ENCODE measurements around the gene COX6A1.
"Not testable (repeated sequence)": the region's sequence is repeated elsewhere in the genome, so short reads cannot be mapped to it uniquely, and the experiment has no call there.

The COX6A1 gene

DNA sequence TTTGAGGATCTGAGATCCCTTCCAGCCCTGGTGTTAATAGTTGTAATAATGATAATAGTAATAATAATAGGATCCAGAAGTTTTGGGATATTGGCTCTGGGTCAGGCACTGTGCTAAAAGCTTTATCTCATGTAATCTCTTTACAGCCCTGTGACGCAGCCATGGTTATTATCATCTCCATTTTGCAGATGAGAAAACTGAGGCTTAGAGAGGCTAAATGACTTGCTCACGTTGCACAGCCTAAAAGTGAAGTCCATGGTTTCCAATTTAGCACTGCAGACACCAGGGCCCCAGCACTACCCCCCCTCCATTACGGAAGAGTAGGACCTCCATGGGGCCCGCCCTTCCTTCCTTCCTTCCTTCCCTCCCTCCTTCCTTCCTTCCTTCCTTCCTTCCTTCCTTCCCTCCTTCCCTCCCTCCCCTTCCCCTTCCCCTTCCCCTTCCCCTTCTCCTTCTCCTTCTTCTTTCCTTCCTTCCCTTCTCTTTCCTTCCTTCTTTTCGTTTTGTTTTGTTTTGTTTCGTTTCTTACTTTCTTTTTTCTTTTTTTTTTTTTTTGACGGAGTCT lies 14.9 kb upstream of the COX6A1 start:
- H3K4me3 ChIP-seq (ENCODE audit: low read length) = no peak overlapping the region
- DNase-seq (ENCODE audit: low read depth, low spot score) = no peak

GRCh38 chr12:120425797-120426196 lies 12.1 kb upstream of the COX6A1 start:
- DNase-seq (ENCODE audit: low read depth, low spot score) = no peak
- no peak overlapping the region for H3K4me3 ChIP-seq (ENCODE audit: low read length)

DNA sequence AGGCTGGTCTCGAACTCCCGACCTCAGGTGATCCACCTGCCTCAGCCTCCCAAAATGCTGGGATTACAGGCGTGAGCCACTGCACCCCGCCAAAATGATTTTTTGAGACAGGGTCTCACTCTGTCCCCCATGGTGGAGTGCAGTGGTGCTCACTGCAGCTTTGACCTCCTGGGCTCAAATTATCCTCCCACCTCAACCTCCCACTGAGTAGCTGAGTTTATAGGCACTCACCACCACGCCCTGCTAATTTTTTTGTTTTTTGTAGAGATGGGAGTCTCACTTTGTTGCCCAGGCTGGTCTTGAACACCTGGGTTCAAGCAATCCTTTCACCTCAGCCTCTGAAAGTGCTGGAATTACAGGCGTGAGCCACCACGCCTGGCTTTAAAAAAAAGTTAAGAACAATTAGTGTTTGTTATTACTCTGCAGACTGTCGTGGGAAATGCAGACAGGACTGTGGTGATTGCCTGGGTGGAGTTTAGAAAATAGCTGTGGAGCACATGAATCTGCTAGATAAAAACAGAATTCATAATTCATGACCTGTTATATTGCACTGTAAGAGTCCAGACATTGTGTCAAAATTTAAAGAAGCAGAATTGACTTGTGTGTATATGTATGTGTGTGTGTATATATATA lies 9.2 kb upstream of the COX6A1 start:
- no peak overlapping the region for H3K4me3 ChIP-seq (ENCODE audit: low read length)
- no peak for DNase-seq (ENCODE audit: low read depth, low spot score)

DNA sequence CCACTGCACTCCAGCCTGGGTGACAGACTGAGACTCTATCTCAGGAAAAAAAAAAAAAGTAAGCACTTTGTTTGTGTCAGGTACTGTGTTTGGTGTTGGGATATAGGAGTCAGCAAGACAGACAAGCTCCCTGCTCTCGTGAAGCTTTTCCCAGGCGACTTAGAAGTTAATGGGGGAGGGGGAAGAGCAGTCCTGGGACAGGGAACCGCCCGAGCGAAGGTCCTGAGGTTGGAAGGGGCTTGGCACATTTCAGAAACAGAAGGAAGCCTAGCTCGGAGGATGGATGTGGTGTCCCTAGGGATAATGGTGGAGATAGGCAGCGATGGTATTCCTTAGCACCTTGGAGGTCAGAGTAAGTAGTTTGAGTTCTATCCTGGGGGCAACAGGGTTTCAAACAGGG lies 8.5 kb upstream of the COX6A1 start:
- DNase-seq (ENCODE audit: low read depth, low spot score) = no peak
- no peak overlapping the region for H3K4me3 ChIP-seq (ENCODE audit: low read length)

DNA sequence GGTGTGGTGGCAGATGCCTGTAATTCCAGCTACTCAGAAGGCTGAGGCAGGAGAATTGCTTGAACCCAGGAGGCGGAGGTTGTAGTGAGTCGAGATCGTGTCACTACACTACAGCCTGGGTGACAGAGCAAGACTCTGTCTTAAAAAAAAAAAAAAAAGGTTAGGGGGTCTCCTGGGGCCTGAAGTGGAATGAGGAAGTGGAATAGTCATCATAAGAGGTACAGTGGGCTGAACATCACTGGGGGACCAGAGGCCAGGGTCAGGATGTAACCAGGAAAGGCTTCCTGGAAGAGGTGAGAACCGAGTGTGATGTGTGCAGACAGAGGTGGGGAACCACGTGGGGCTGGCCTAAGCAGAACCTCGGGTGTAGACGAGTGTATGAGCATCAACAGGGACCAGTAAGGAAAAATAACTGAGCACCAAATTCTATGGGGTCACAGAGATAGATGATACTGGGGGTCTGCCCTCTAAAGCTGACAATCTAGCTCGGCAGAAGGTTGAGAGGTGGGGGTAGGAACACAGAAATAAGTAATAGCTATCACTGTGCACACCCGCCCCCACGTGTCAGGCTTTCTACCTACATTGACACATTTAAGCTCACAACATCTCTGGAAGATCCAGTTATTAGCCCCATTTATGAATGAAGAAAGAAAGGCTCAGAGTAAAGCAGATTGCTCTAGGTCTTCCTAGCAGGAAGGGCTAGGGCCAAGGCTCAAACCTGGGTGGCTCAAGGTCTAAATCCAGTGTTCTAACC lies 5.0 kb upstream of the COX6A1 start:
- H3K4me3 ChIP-seq (ENCODE audit: low read length) = no peak overlapping the region
- DNase-seq (ENCODE audit: low read depth, low spot score) = no peak

DNA sequence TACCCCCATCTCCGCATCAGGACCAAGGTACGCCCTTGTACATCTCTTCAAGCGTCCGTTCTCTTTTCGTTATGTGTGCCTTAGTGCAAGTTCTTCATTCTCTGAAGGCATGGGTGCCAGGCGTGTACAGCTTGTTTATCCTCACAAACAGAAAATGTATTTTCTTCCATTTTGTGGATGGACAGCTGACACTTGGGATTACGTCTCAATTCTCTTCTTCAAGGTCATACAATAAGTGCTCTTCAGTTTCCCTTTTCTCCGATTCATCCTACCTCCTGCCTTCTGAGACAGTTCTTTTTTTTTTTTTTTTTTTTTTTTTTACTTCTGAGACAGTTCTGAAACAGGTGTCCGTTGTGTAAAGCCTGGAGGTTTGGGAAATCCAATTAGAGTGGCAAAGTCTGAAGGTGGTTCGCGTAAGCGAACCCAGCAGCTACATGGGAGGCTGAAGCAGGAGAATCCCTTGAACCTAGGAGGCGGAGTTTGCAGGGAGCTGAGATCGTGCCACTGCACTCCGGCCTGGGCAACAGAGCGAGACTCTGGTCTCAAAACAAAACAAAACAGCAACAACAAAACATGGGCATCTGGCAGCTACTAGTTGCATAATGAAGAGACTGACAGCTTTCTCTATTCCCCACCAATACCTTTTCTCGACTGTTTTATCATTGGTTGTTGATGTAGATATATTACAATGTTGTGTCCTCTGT lies 734 bp downstream of the COX6A1 start:
- DNase-seq (ENCODE audit: low read depth, low spot score) = no peak
- H3K4me3 ChIP-seq (ENCODE audit: low read length) = peak overlapping the region; percentile 86

GRCh38 chr12:120439646-120440247 lies 1.8 kb downstream of the COX6A1 start:
- DNase-seq (ENCODE audit: low read depth, low spot score) = peak; percentile 77
- peak overlapping the region; percentile 12; the same call in 1 of the 2 replicates for H3K4me3 ChIP-seq (ENCODE audit: low read length)

DNA sequence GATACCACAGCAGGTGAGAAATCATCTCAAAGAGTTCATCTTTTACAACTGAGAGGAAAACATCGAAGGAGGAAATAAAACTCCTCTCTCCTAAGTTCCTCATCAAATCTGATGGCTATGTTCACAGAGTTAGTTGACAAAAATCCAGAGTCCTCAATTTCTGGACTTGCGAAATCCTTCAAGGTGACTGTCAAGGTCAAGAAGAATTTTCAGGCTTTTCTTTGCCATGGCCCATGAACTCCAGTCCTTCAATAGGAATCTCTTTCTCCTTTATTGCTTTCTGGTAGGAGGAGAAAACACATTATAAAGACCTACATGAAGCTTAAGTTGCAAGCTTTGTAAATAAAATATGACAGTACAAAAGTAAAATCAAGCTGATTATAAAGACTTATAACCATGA lies 6.8 kb downstream of the COX6A1 start:
- peak overlapping the region; percentile 98; the same call in 1 of the 2 replicates for H3K4me3 ChIP-seq (ENCODE audit: low read length)
- no peak for DNase-seq (ENCODE audit: low read depth, low spot score)

GRCh38 chr12:120445911-120446843 lies 8.3 kb downstream of the COX6A1 start, which contains the start of the genes GATC and TRIAP1:
Gene GATC, plus strand, starts transcription at chr12:120446444. Its CDS starts 37 bp downstream, at chr12:120446481.
Gene TRIAP1, minus strand, starts transcription at chr12:120446384. Its CDS starts 12 bp downstream, at chr12:120446372.
- H3K4me3 ChIP-seq (ENCODE audit: low read length) = peak within 1 kb of the TSS; percentile 98
- DNase-seq (ENCODE audit: low read depth, low spot score) = peak; percentile 73

DNA sequence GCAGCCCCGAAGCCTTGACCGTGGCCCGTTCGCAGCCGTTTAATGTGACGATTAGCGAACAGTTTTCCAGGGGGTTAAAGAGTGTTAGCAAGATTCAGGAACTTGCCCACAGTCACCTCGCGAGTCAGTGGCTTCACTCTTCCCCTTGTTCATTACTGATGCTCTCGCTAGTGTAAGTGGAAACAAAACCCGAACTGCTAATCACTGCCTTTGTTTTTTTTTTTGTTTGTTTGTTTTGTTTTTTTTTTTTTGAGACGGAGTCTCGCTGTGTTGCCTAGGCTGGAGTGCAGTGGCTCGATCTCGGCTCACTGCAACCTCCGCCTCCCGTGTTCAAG lies 8.9 kb downstream of the COX6A1 start:
- peak overlapping the region; percentile 98 for H3K4me3 ChIP-seq (ENCODE audit: low read length)
- DNase-seq (ENCODE audit: low read depth, low spot score) = not testable (repeated sequence)

DNA sequence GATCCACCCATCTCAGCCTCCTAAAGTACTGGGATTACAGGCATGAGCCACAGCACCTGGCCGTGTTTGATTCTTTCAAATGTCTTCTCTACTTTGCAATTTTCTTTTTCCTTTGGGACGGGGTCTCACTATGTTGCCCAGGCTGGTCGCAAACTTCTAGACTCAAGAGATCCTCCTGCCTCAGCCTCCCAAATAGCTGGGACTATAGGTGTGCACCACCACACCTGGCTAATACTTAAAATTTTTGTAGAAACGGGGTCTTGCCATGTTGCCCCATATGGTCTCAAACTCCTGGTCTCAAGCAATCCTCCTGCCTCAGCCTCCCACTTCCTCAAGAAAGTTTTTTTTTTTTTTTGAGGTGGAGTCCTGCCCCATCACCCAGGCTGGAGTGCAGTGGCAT lies 10.1 kb downstream of the COX6A1 start:
- DNase-seq (ENCODE audit: low read depth, low spot score) = no peak
- no peak overlapping the region for H3K4me3 ChIP-seq (ENCODE audit: low read length)

DNA sequence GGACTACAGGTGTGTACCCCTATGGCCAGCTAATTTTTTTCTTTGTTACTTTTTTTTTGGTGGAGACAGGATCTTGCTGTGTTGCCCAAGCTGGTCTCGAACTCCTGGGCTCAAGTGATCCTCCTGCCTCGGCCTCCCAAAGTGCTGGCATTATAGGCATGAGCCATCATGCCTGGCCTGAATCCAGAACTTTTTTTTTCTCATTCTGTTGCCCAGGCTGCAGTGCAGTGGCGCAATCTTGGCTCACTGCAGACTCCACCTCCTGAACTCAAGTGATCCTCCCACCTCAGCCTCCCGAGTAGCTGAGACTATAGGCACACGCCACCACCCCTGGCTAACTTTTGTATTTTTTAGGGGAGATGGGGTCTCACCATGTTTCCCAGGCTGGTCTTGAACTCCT lies 14.6 kb downstream of the COX6A1 start:
- DNase-seq (ENCODE audit: low read depth, low spot score); H3K4me3 ChIP-seq (ENCODE audit: low read length): not testable (repeated sequence)

- DNase-seq (ENCODE audit: low read depth, low spot score) = no peak
- no peak overlapping the region for H3K4me3 ChIP-seq (ENCODE audit: low read length)
Measured at GRCh38 chr12:120453060-120453750, 15.3 kb downstream of the COX6A1 start.

DNA sequence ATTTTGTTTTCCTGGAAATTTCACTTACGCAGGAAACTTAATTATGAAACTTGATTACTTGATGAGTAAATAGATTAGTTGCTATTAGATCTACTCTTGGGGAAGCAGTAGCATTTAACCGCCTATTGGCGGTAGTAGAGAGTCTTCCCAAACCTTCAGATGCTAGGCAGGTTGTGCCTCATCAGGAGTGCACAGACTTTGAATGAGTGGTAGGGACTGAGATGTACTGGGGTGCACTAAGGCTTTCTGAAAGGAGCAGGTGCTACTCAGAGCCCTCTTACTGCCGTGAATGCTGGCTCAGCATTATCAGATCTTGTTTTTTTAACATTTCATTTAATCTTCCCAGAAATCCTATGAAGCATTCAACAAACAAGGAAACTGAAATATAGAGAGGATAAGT lies 16.1 kb downstream of the COX6A1 start:
- H3K4me3 ChIP-seq (ENCODE audit: low read length) = no peak overlapping the region
- DNase-seq (ENCODE audit: low read depth, low spot score) = peak; percentile 37

GRCh38 chr12:120455302-120455701 lies 17.4 kb downstream of the COX6A1 start:
- H3K4me3 ChIP-seq (ENCODE audit: low read length) = no peak overlapping the region
- DNase-seq (ENCODE audit: low read depth, low spot score) = no peak

- DNase-seq (ENCODE audit: low read depth, low spot score) = peak; percentile 40
Measured at GRCh38 chr12:120457133-120457532, 19.2 kb downstream of the COX6A1 start.

GRCh38 chr12:120460157-120460556 lies 22.2 kb downstream of the COX6A1 start:
- DNase-seq (ENCODE audit: low read depth, low spot score) = no peak
- no peak overlapping the region for H3K4me3 ChIP-seq (ENCODE audit: low read length)

More at GRCh38 chr12:120457133-120457532, 19.2 kb downstream of the COX6A1 start:
- no peak overlapping the region for H3K4me3 ChIP-seq (ENCODE audit: low read length)

Measured in Jurkat, Clone E6-1 (cell line).